OCI-LY1 (cell line): ENCODE results near the gene ARL8B.
"Not testable (repeated sequence)": the region's sequence is repeated elsewhere in the genome, so short reads cannot be mapped to it uniquely, and the experiment has no call there.

ENCODE experiments used
- H2AFZ ChIP-seq: fragments of 200-600 bp; sonication (generic), shearing (Covaris generic); 2 replicates; pipeline ENCODE4 v1.6.0; 2014; ENCODE audit warnings: antibody characterized with exemption, mild to moderate bottlenecking, low read length
- H3F3A ChIP-seq: fragments of 200-600 bp; sonication (generic), shearing (Covaris generic); 2 replicates; pipeline ENCODE4 v1.6.0; 2014; ENCODE audit warnings: mild to moderate bottlenecking, antibody characterized with exemption, low read length, moderate library complexity; ENCODE audit not compliant: insufficient read depth
- H3K27ac ChIP-seq: fragments of 200-600 bp; sonication (generic); 2 replicates; pipeline ENCODE4 v1.5.1; 2014; ENCODE audit warnings: low read length, mixed run types, mild to moderate bottlenecking, low read depth; ENCODE audit not compliant: poor library complexity, severe bottlenecking
- H3K27me3 ChIP-seq: fragments of 200-600 bp; sonication (generic); 2 replicates; pipeline ENCODE4 v1.6.0; 2014; ENCODE audit warnings: antibody characterized with exemption, mild to moderate bottlenecking, low read length, moderate library complexity; ENCODE audit not compliant: insufficient read depth
- H3K36me3 ChIP-seq: fragments of 200-600 bp; sonication (generic); 2 replicates; pipeline ENCODE4 v1.6.1; 2014; ENCODE audit warnings: mild to moderate bottlenecking, antibody characterized with exemption, low read length, moderate library complexity, mixed read lengths; ENCODE audit not compliant: insufficient read depth
- H3K4me1 ChIP-seq: fragments of 200-600 bp; sonication (generic); 2 replicates; pipeline ENCODE4 v1.5.1; 2014; ENCODE audit warnings: mild to moderate bottlenecking, low read length, moderate library complexity; ENCODE audit not compliant: insufficient read depth, severe bottlenecking
- H3K4me2 ChIP-seq: fragments of 200-600 bp; sonication (generic), shearing (Covaris generic); 2 replicates; pipeline ENCODE4 v1.6.1; 2014; ENCODE audit warnings: low read length
- H3K4me3 ChIP-seq: fragments of 200-600 bp; sonication (generic); 2 replicates; pipeline ENCODE4 v1.5.1; 2014; ENCODE audit warnings: low read length, low read depth, mild to moderate bottlenecking, mixed read lengths; ENCODE audit not compliant: poor library complexity, severe bottlenecking
- H3K79me2 ChIP-seq: fragments of 200-600 bp; shearing (Covaris generic); 2 replicates; pipeline ENCODE4 v1.6.1; 2016; ENCODE audit warnings: mixed run types, low read length, mixed read lengths; ENCODE audit not compliant: insufficient read depth
- H3K9ac ChIP-seq: fragments of 200-600 bp; sonication (generic), shearing (Covaris generic); 2 replicates; pipeline ENCODE4 v1.6.1; 2014; ENCODE audit warnings: mild to moderate bottlenecking, low read length, mixed read lengths
- H3K9me2 ChIP-seq: fragments of 200-600 bp; sonication (generic), shearing (Covaris generic); 2 replicates; pipeline ENCODE4 v1.6.1; 2014; ENCODE audit warnings: low read depth, mild to moderate bottlenecking, low read length, mixed read lengths
- H3K9me3 ChIP-seq: fragments of 200-600 bp; shearing (Covaris generic); 2 replicates; pipeline ENCODE4 v1.6.1; 2014; ENCODE audit warnings: low read length, mixed read lengths
- H4K20me1 ChIP-seq: fragments of 200-600 bp; sonication (generic), shearing (Covaris generic); 2 replicates; pipeline ENCODE4 v1.6.0; 2016; ENCODE audit warnings: mild to moderate bottlenecking, low read length; ENCODE audit not compliant: insufficient read depth
- CTCF ChIP-seq: fragments of 200-600 bp; sonication (generic), shearing (Covaris generic); IDR thresholded peaks from 2 replicates; pipeline ENCODE4 v1.5.1; 2017; ENCODE audit warnings: mild to moderate bottlenecking, antibody characterized with exemption, low read length, moderate library complexity, mixed read lengths
- EZH2 ChIP-seq: fragments of 200-600 bp; sonication (generic), shearing (Covaris generic); IDR thresholded peaks from 2 replicates; pipeline ENCODE4 v1.8.0; 2017; ENCODE audit warnings: borderline replicate concordance, mixed run types, mild to moderate bottlenecking, antibody characterized with exemption, low read length, moderate library complexity, mixed read lengths

The ARL8B gene

DNA sequence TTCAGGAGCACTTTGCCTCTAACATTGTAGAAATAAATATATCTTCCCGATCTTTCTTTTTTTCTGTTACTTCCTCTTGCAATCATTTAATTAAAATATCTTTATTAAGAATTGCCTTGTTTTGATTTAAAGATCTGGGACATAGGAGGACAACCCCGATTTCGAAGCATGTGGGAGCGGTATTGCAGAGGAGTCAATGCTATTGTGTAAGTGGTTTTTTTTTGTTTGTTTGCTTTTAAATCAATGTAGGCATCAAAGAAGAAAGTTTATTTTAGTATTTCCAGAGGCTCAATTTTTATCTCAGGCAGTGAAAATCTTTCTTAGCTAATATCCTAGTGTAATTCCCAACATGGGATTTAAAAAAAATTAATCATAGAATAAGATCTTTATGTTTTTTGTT, 49.9 kb downstream of the ARL8B start:
- H3K36me3 ChIP-seq: peaks cover 54% of the 10 kb centered on the region
- H3K27me3 ChIP-seq: no peaks in the 10 kb centered on the region
- no peaks in the 10 kb centered on the region for H4K20me1 ChIP-seq
- TF ChIP-seq EZH2: no peak
- TF ChIP-seq CTCF: no peak
- H3K9me3 ChIP-seq: no peaks in the 10 kb centered on the region
- H2AFZ ChIP-seq: no peak overlapping the region
- no peak overlapping the region for H3K9ac ChIP-seq
- H3K9me2 ChIP-seq: no peaks in the 10 kb centered on the region
- H3K4me3 ChIP-seq: no peak overlapping the region
- no peak overlapping the region for H3K27ac ChIP-seq
- no peak overlapping the region for H3K4me2 ChIP-seq
- H3K79me2 ChIP-seq: peaks cover 28% of the 10 kb centered on the region
- peaks cover 17% of the 10 kb centered on the region for H3K4me1 ChIP-seq
- H3F3A ChIP-seq: no peaks in the 10 kb centered on the region

- H3K9me3 ChIP-seq, H4K20me1 ChIP-seq, H2AFZ ChIP-seq, H3K4me3 ChIP-seq, H3K9me2 ChIP-seq, H3K27me3 ChIP-seq, H3F3A ChIP-seq, H3K79me2 ChIP-seq, H3K9ac ChIP-seq, H3K4me2 ChIP-seq: not testable (repeated sequence)
- Histone ChIP-seq H3K27ac (peak overlapping the region; percentile 99), H3K4me1 (peaks cover 67% of the 10 kb centered on the region), H3K36me3 (peaks cover 58% of the 10 kb centered on the region)
These were observed 56.9 kb downstream of the ARL8B start for GRCh38 chr3:5179036-5179435.

GRCh38 chr3:5181469-5182141, 59.5 kb downstream of the ARL8B start:
- Histone ChIP-seq H4K20me1 (no peaks in the 10 kb centered on the region), H3F3A (no peaks in the 10 kb centered on the region), H3K4me2 (peak overlapping the region; percentile 63), H3K79me2 (no peaks in the 10 kb centered on the region), H3K9ac (peak overlapping the region; percentile 66), H3K4me3 (peak overlapping the region; percentile 40), H3K27ac (peak overlapping the region; percentile 99), H2AFZ (no peak overlapping the region), H3K9me3 (no peaks in the 10 kb centered on the region), H3K27me3 (no peaks in the 10 kb centered on the region), H3K36me3 (peaks cover 36% of the 10 kb centered on the region), H3K9me2 (no peaks in the 10 kb centered on the region), H3K4me1 (peaks cover 92% of the 10 kb centered on the region)
- TF ChIP-seq EZH2 (no peak), CTCF (no peak)

- H4K20me1 ChIP-seq, H3K9me2 ChIP-seq: not testable (repeated sequence)
These were observed 61.6 kb downstream of the ARL8B start for GRCh38 chr3:5183714-5184113.

More at GRCh38 chr3:5183714-5184113, 61.6 kb downstream of the ARL8B start:
- not testable (repeated sequence) for H3K27me3 ChIP-seq, H3K4me3 ChIP-seq, H3F3A ChIP-seq, H3K4me2 ChIP-seq, H3K9me3 ChIP-seq, H2AFZ ChIP-seq, H3K9ac ChIP-seq
- H3K4me1 ChIP-seq: peaks cover 82% of the 10 kb centered on the region
- peaks cover 18% of the 10 kb centered on the region; the same call in 1 of the 2 replicates for H3K36me3 ChIP-seq
- H3K27ac ChIP-seq: peak overlapping the region; percentile 99
- H3K79me2 ChIP-seq: peaks cover 11% of the 10 kb centered on the region
